DND-41 (cell line): ENCODE measurements around the gene GSS.

ENCODE experiments used
- ATAC-seq: fragments of 200-7000 bp; cut with Tn5 transposase; 3 replicates; pipeline ENCODE4 v1.9.1; 2021; ENCODE audit warnings: low read depth; ENCODE audit not compliant: insufficient read depth
- DNase-seq: peaks from one replicate; pipeline ENCODE4 v3.0.0-alpha.2; 2020
- H2AFZ ChIP-seq: 2 replicates; pipeline ENCODE4 v1.6.0; 2012; ENCODE audit warnings: low read depth, low read length
- H3K27ac ChIP-seq: 2 replicates; pipeline ENCODE4 v1.5.1; 2012; ENCODE audit warnings: low read length, inconsistent platforms
- H3K27me3 ChIP-seq: fragments of 200-600 bp; sonication (generic); 2 replicates; pipeline ENCODE4 v1.6.0; 2012; ENCODE audit warnings: low read length, mild to moderate bottlenecking, inconsistent platforms; ENCODE audit not compliant: insufficient read depth, poor library complexity
- H3K36me3 ChIP-seq: 2 replicates; pipeline ENCODE4 v1.5.1; 2012; ENCODE audit warnings: low read length, inconsistent platforms; ENCODE audit not compliant: insufficient read depth
- H3K4me1 ChIP-seq: 2 replicates; pipeline ENCODE4 v1.5.1; 2012; ENCODE audit warnings: mild to moderate bottlenecking, low read length; ENCODE audit not compliant: insufficient read depth
- H3K4me2 ChIP-seq: 2 replicates; pipeline ENCODE4 v1.6.0; 2012; ENCODE audit warnings: mild to moderate bottlenecking, moderate library complexity, low read length, inconsistent platforms; ENCODE audit not compliant: insufficient read depth
- H3K4me3 ChIP-seq, 2 experiments: fragments of 200-600 bp in 1 of 2; shearing (Covaris generic) in 1 of 2; 2 replicates each; pipeline ENCODE4 v1.5.1; 2012 to 2016; ENCODE audit warnings: inconsistent platforms in 2 of 2, low read length in 2 of 2, mild to moderate bottlenecking in 2 of 2, low read depth in 1 of 2, moderate library complexity in 1 of 2
- H3K79me2 ChIP-seq: 2 replicates; pipeline ENCODE4 v1.6.0; 2012; ENCODE audit warnings: low read length, inconsistent platforms; ENCODE audit not compliant: insufficient read depth
- H3K9ac ChIP-seq: 2 replicates; pipeline ENCODE4 v1.6.0; 2012; ENCODE audit warnings: low read depth, mild to moderate bottlenecking, inconsistent platforms, low read length, moderate library complexity
- H3K9me3 ChIP-seq: 2 replicates; pipeline ENCODE4 v1.5.1; 2012; ENCODE audit warnings: low read length, moderate library complexity, mild to moderate bottlenecking, inconsistent platforms; ENCODE audit not compliant: insufficient read depth, severe bottlenecking
- H4K20me1 ChIP-seq: 2 replicates; pipeline ENCODE4 v1.6.0; 2012; ENCODE audit warnings: low read length; ENCODE audit not compliant: insufficient read depth
- CTCF ChIP-seq: IDR thresholded peaks from 2 replicates; pipeline ENCODE4 v1.5.1; 2012; ENCODE audit warnings: borderline replicate concordance, low read length, moderate library complexity, mild to moderate bottlenecking; ENCODE audit not compliant: poor library complexity, severe bottlenecking; ENCODE audit errors: extremely low read depth
- EZH2 ChIP-seq: IDR thresholded peaks from 3 replicates; pipeline ENCODE4 v1.6.1; 2012; ENCODE audit warnings: borderline replicate concordance, low read depth, mild to moderate bottlenecking, moderate library complexity, low read length, inconsistent platforms; ENCODE audit not compliant: severe bottlenecking

Gene GSS

DNA sequence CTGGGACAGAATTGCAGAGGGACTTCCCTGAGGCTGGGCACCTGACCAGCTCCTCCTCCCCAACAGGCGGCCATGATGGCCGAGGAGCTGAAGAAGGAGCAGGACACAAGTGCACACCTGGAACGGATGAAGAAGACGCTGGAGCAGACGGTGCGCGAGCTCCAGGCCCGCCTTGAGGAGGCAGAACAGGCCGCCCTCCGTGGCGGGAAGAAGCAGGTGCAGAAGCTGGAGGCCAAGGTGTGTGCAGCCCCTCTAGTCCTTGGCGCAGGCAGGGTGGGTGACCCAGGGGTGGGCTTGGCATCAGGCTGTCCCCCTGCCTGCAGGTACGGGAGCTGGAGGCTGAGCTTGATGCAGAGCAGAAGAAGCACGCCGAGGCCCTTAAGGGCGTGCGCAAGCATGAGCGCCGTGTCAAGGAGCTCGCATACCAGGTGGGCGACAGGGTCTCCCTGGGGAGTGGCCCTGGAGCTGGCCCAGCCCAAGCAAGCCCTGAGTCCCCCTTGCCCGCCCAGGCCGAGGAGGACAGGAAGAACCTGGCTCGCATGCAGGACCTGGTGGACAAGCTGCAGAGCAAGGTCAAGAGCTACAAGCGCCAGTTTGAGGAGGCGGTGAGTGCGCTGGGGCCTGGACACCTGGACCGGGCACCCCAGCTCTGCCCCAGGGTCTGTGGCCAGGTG is 45.5 kb upstream of the GSS start:
- H3K9me3 ChIP-seq = no peaks in the 10 kb centered on the region
- no peak overlapping the region for H3K9ac ChIP-seq
- ATAC-seq (no peak), DNase-seq (no peak)
- no peaks in the 10 kb centered on the region for H3K27me3 ChIP-seq
- H2AFZ ChIP-seq = no peak overlapping the region
- H3K4me2 ChIP-seq = no peak overlapping the region
- H3K36me3 ChIP-seq = peaks cover 93% of the 10 kb centered on the region
- H4K20me1 ChIP-seq = peaks cover 45% of the 10 kb centered on the region
- no peaks in the 10 kb centered on the region for H3K4me1 ChIP-seq
- no peak for TF ChIP-seq EZH2
- TF ChIP-seq CTCF = no peak
- H3K27ac ChIP-seq = no peak overlapping the region
- no peaks in the 10 kb centered on the region for H3K79me2 ChIP-seq
- no peak overlapping the region for H3K4me3 ChIP-seq

GRCh38 chr20:35000311-35000921 is 44.8 kb upstream of the GSS start:
- H3K27ac ChIP-seq = no peak overlapping the region
- no peak for TF ChIP-seq CTCF
- TF ChIP-seq EZH2 = no peak
- no peak overlapping the region for H2AFZ ChIP-seq
- no peaks in the 10 kb centered on the region for H3K9me3 ChIP-seq
- no peak overlapping the region for H3K4me3 ChIP-seq
- H4K20me1 ChIP-seq = peaks cover 45% of the 10 kb centered on the region
- 0 out of 3 replicates have a peak, but pooled peaks have one; percentile 7 for ATAC-seq
- no peaks in the 10 kb centered on the region for H3K4me1 ChIP-seq
- no peaks in the 10 kb centered on the region for H3K79me2 ChIP-seq
- H3K4me2 ChIP-seq = no peak overlapping the region
- no peak overlapping the region for H3K9ac ChIP-seq
- peaks cover 93% of the 10 kb centered on the region for H3K36me3 ChIP-seq
- no peaks in the 10 kb centered on the region for H3K27me3 ChIP-seq
- no peak for DNase-seq

DNA sequence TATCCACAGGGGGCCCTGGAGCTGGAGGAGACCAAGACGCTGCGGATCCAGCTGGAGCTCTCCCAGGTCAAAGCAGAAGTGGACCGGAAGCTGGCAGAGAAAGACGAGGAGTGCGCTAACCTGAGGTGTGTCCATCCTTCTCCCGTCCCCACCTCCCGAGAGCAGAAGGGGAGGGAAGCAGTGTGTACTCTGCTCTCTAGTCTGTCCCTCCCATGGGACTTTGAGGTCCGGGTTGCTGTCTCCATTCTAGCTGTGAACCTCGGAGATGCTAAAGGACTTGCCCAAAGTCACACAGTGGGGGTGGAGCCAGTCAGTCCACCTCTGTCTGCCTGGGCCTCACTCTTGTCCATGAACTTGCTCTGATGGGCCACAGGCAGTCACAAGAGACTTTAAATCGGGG is 44.2 kb upstream of the GSS start:
- TF ChIP-seq EZH2 (no peak), CTCF (no peak)
- Histone ChIP-seq H4K20me1 (peaks cover 45% of the 10 kb centered on the region), H3K27me3 (no peaks in the 10 kb centered on the region), H3K4me1 (no peaks in the 10 kb centered on the region), H3K79me2 (no peaks in the 10 kb centered on the region), H3K9ac (no peak overlapping the region), H3K27ac (no peak overlapping the region), H3K4me3 (no peak overlapping the region), H3K9me3 (no peaks in the 10 kb centered on the region), H3K4me2 (no peak overlapping the region), H2AFZ (no peak overlapping the region), H3K36me3 (peaks cover 93% of the 10 kb centered on the region)
- DNase-seq (no peak), ATAC-seq (no peak)
